GM23338 (cell line): ENCODE measurements around the gene TXNRD1. TPM values are rescaled to one million over a fixed set of nuclear protein-coding genes. Genes with fewer than 3 reads are reported as not detected.
A peak's percentile ranks its signal among the peaks of the same experiment; 100 is the strongest.

Source experiments
- ATAC-seq: fragments of 200-7000 bp; cut with Tn5 transposase; 3 replicates; pipeline ENCODE4 v1.9.1; 2020
- DNase-seq: peaks from one replicate; pipeline ENCODE4 v3.0.0-alpha.2; 2015; ENCODE audit warnings: low spot score
- H2AFZ ChIP-seq: fragments of 200-600 bp; sonication (generic); 2 replicates; pipeline ENCODE4 v1.8.0; 2016; ENCODE audit warnings: antibody characterized with exemption, mild to moderate bottlenecking, moderate library complexity
- H3F3A ChIP-seq: fragments of 200-600 bp; sonication (generic); replicated peaks from 2 replicates; pipeline ENCODE4 v1.8.0; 2017; ENCODE audit warnings: antibody characterized with exemption, mixed run types, low read depth
- H3K27ac ChIP-seq: fragments of 200-600 bp; sonication (generic); 2 replicates; pipeline ENCODE4 v1.6.1; 2016; ENCODE audit warnings: low read depth
- H3K27me3 ChIP-seq: fragments of 200-600 bp; sonication (generic); 2 replicates; pipeline ENCODE4 v1.8.0; 2016; ENCODE audit warnings: mild to moderate bottlenecking, mixed run types, moderate library complexity; ENCODE audit not compliant: insufficient read depth
- H3K36me3 ChIP-seq: fragments of 200-600 bp; sonication (generic); 2 replicates; pipeline ENCODE4 v1.8.0; 2016; ENCODE audit warnings: mild to moderate bottlenecking; ENCODE audit not compliant: insufficient read depth
- H3K4me1 ChIP-seq: fragments of 200-600 bp; sonication (generic); 2 replicates; pipeline ENCODE4 v1.8.0; 2016; ENCODE audit warnings: mild to moderate bottlenecking, moderate library complexity; ENCODE audit not compliant: insufficient read depth
- H3K4me2 ChIP-seq: fragments of 200-600 bp; sonication (generic); 2 replicates; pipeline ENCODE4 v1.7.1; 2017; ENCODE audit warnings: mixed run types
- H3K4me3 ChIP-seq: fragments of 200-600 bp; sonication (generic); 2 replicates; pipeline ENCODE4 v1.6.1; 2016; ENCODE audit warnings: mixed run types
- H3K79me2 ChIP-seq: fragments of 200-600 bp; sonication (generic); replicated peaks from 2 replicates; pipeline ENCODE4 v1.8.0; 2017; ENCODE audit warnings: mild to moderate bottlenecking; ENCODE audit not compliant: insufficient read depth
- H3K9me2 ChIP-seq: fragments of 200-600 bp; sonication (generic); 2 replicates; pipeline ENCODE4 v1.8.0; 2017; ENCODE audit not compliant: insufficient read depth
- H4K20me1 ChIP-seq: fragments of 200-600 bp; sonication (generic); replicated peaks from 2 replicates; pipeline ENCODE4 v1.8.0; 2017; ENCODE audit warnings: mild to moderate bottlenecking; ENCODE audit not compliant: insufficient read depth
- H3K27ac Mint-ChIP-seq: 2 replicates; pipeline ENCODE4 v1.8.0; 2020; ENCODE audit warnings: inconsistent platforms, mild to moderate bottlenecking, moderate library complexity, mixed read lengths
- H3K27me3 Mint-ChIP-seq: 3 replicates; pipeline ENCODE4 v1.8.0; 2022; ENCODE audit warnings: low read depth, mild to moderate bottlenecking, moderate library complexity, mixed read lengths, inconsistent platforms; ENCODE audit not compliant: insufficient read depth, poor library complexity
- H3K36me3 Mint-ChIP-seq: 3 replicates; pipeline ENCODE4 v1.8.0; 2021; ENCODE audit warnings: low read depth, mild to moderate bottlenecking, inconsistent platforms, moderate library complexity, mixed read lengths
- H3K4me1 Mint-ChIP-seq: 3 replicates; pipeline ENCODE4 v1.8.0; 2020; ENCODE audit warnings: mild to moderate bottlenecking, inconsistent platforms, mixed read lengths
- H3K4me3 Mint-ChIP-seq: 3 replicates; pipeline ENCODE4 v1.8.0; 2021; ENCODE audit warnings: moderate library complexity, mild to moderate bottlenecking, inconsistent platforms, mixed read lengths
- H3K9me3 Mint-ChIP-seq: 3 replicates; pipeline ENCODE4 v1.8.0; 2020; ENCODE audit warnings: moderate library complexity, mild to moderate bottlenecking, inconsistent platforms, mixed read lengths
- CREB1 ChIP-seq: fragments of 250-450 bp; sonication (Bioruptor Pico); IDR thresholded peaks from 2 replicates; pipeline ENCODE4 v1.5.0; 2020; ENCODE audit warnings: low read depth, mild to moderate bottlenecking, moderate library complexity
- EZH2 ChIP-seq: fragments of 200-600 bp; sonication (generic); IDR thresholded peaks from one replicate; pipeline ENCODE4 v1.8.0; 2017; ENCODE audit warnings: antibody characterized with exemption, mild to moderate bottlenecking, low read depth; ENCODE audit not compliant: unreplicated experiment
- EZH2phosphoT487 ChIP-seq: fragments of 200-600 bp; sonication (generic); IDR thresholded peaks from one replicate; pipeline ENCODE4 v1.8.1; 2018; ENCODE audit warnings: antibody characterized with exemption; ENCODE audit not compliant: unreplicated experiment
- POLR2AphosphoS5 ChIP-seq: IDR thresholded peaks from 2 replicates; pipeline ENCODE4 v1.6.1; 2016; ENCODE audit warnings: antibody characterized with exemption, low read depth
- REST ChIP-seq: IDR thresholded peaks from one replicate; pipeline ENCODE4 v1.6.1; 2018; ENCODE audit warnings: antibody characterized with exemption; ENCODE audit not compliant: unreplicated experiment
- STAT1 ChIP-seq: IDR thresholded peaks from one replicate; pipeline ENCODE4 v1.6.1; 2016; ENCODE audit warnings: antibody characterized with exemption; ENCODE audit not compliant: unreplicated experiment
- ZNF114 ChIP-seq: fragments of 250-450 bp; sonication (Bioruptor Pico); IDR thresholded peaks from 2 replicates; pipeline ENCODE4 v1.5.0; 2020; ENCODE audit warnings: mild to moderate bottlenecking, moderate library complexity
- ZNF331 ChIP-seq: fragments of 250-450 bp; sonication (Bioruptor Pico); IDR thresholded peaks from 2 replicates; pipeline ENCODE4 v1.5.0; 2020; ENCODE audit warnings: low read depth, mild to moderate bottlenecking, moderate library complexity
- polyA plus RNA-seq: library from polyadenylated mRNA; unstranded; fragments of >200 nt; fragmentation: Nextera tagmentation; extraction: Ambion mirVana; gene quantifications from 2 replicates; pipeline ENCODE4 v1.2.1, GENCODE V29; 2016
- total RNA-seq: library from RNA; depleted of rRNA; stranded (reverse); fragments of >200 nt; shearing (Covaris generic); gene quantifications from 2 replicates; pipeline ENCODE4 v1.2.3, GENCODE V29; 2014
- TF ChIP-seq, protein P1 (sequence below): IDR thresholded peaks from 2 replicates; pipeline ENCODE4 v1.6.1; 2016; ENCODE audit warnings: antibody characterized with exemption

The TXNRD1 gene
- total and polyA plus RNA-seq, 2 experiments from 2014 or later, result 115 to 127 TPM

GRCh38 chr12:104309446-104309993 lies 93.9 kb downstream of the TXNRD1 start:
- Mint-ChIP-seq H3K4me3 (no peak overlapping the region), H3K27ac (peak overlapping the region; percentile 39; the same call in 1 of the 2 replicates)
- peaks cover 37% of the 10 kb centered on the region for H4K20me1 ChIP-seq

GRCh38 chr12:104310751-104311633 lies 95.4 kb downstream of the TXNRD1 start:
- Histone ChIP-seq H3K9me2 (no peaks in the 10 kb centered on the region), H3K4me2 (no peak overlapping the region), H3K4me1 (peaks cover 5% of the 10 kb centered on the region; the same call in 1 of the 2 replicates), H3K4me3 (no peak overlapping the region), H3F3A (no peaks in the 10 kb centered on the region), H3K27ac (no peak overlapping the region), H3K79me2 (peaks cover 62% of the 10 kb centered on the region), H3K27me3 (no peaks in the 10 kb centered on the region), H3K36me3 (peaks cover 43% of the 10 kb centered on the region), H2AFZ (no peak overlapping the region), H4K20me1 (peaks cover 22% of the 10 kb centered on the region)
- ATAC-seq (no peak), DNase-seq (no peak)
- Mint-ChIP-seq H3K4me3 (no peak overlapping the region), H3K27me3 (no peaks in the 10 kb centered on the region), H3K9me3 (no peaks in the 10 kb centered on the region), H3K4me1 (peaks cover 18% of the 10 kb centered on the region), H3K36me3 (peaks cover 50% of the 10 kb centered on the region), H3K27ac (no peak overlapping the region)
- TF ChIP-seq ZNF331 (CRISPR knock-in tag) (no peak), POLR2AphosphoS5 (no peak), EZH2phosphoT487 (no peak), ZNF114 (CRISPR knock-in tag) (no peak), STAT1 (no peak), REST (no peak), EZH2 (no peak)
- TF ChIP-seq, protein P1, sequence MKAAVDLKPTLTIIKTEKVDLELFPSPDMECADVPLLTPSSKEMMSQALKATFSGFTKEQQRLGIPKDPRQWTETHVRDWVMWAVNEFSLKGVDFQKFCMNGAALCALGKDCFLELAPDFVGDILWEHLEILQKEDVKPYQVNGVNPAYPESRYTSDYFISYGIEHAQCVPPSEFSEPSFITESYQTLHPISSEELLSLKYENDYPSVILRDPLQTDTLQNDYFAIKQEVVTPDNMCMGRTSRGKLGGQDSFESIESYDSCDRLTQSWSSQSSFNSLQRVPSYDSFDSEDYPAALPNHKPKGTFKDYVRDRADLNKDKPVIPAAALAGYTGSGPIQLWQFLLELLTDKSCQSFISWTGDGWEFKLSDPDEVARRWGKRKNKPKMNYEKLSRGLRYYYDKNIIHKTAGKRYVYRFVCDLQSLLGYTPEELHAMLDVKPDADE, result no peak

More at GRCh38 chr12:104309446-104309993, 93.9 kb downstream of the TXNRD1 start:
- TF ChIP-seq ZNF114 (CRISPR knock-in tag) (no peak), POLR2AphosphoS5 (no peak), EZH2phosphoT487 (no peak), EZH2 (no peak), REST (no peak), CREB1 (CRISPR knock-in tag) (no peak), ZNF331 (CRISPR knock-in tag) (no peak), STAT1 (no peak)
- ATAC-seq (no peak; the same call in 2 of the 3 replicates), DNase-seq (no peak)
- H3F3A ChIP-seq, result no peaks in the 10 kb centered on the region
- H3K9me2 ChIP-seq, result no peaks in the 10 kb centered on the region
- H3K36me3 Mint-ChIP-seq, result peaks cover 48% of the 10 kb centered on the region
- H3K4me3 ChIP-seq, result no peak overlapping the region
- H2AFZ ChIP-seq, result no peak overlapping the region
- peaks cover 12% of the 10 kb centered on the region; the same call in 1 of the 2 replicates for H3K4me1 ChIP-seq
- no peak overlapping the region for H3K4me2 ChIP-seq
- H3K36me3 ChIP-seq, result peaks cover 28% of the 10 kb centered on the region
- peaks cover 28% of the 10 kb centered on the region for H3K4me1 Mint-ChIP-seq
- H3K27me3 ChIP-seq, result no peaks in the 10 kb centered on the region
- H3K79me2 ChIP-seq, result peaks cover 72% of the 10 kb centered on the region
- H3K27me3 Mint-ChIP-seq, result no peaks in the 10 kb centered on the region
- no peaks in the 10 kb centered on the region for H3K9me3 Mint-ChIP-seq
- no peak overlapping the region; the same call in 1 of the 2 replicates for H3K27ac ChIP-seq
